ENCODE data around the gene MRPL16.

DNA sequence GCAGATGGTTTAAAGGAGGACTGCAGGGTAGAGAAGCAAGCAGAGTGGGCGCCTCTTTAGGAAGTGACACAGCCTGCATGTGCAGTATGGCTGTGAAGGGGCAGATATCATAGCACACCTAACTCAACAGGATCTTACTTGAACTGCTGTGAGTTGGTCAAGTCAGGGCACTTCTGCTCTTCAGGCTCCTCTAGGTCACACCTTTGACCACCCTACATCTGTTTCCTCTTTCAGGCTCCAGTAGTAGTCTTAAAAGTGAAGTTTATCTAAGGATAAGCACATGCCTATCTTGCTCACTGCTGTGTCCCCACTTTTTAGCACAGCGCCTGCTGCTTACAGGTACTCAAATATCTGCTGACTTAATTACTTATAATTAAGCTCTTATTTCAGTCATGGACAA, 6.5 kb downstream of the MRPL16 start:
- TF ChIP-seq, protein P1, sequence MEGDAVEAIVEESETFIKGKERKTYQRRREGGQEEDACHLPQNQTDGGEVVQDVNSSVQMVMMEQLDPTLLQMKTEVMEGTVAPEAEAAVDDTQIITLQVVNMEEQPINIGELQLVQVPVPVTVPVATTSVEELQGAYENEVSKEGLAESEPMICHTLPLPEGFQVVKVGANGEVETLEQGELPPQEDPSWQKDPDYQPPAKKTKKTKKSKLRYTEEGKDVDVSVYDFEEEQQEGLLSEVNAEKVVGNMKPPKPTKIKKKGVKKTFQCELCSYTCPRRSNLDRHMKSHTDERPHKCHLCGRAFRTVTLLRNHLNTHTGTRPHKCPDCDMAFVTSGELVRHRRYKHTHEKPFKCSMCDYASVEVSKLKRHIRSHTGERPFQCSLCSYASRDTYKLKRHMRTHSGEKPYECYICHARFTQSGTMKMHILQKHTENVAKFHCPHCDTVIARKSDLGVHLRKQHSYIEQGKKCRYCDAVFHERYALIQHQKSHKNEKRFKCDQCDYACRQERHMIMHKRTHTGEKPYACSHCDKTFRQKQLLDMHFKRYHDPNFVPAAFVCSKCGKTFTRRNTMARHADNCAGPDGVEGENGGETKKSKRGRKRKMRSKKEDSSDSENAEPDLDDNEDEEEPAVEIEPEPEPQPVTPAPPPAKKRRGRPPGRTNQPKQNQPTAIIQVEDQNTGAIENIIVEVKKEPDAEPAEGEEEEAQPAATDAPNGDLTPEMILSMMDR (IDR thresholded peaks at IDR 0.05; ENCODE audit: low read depth, low read length, poor library complexity, severe bottlenecking): no peak
- TF ChIP-seq EZH2phosphoT487 (IDR thresholded peaks at IDR 0.05; ENCODE audit: borderline replicate concordance, low read length): no peak
